Left forelimb (tissue), 1 donor: ENCODE data around the gene CAMK2A.

Experiments used
- DNase-seq: peaks from one replicate; pipeline ENCODE4 v3.0.0-alpha.2; 2018; ENCODE audit warnings: low spot score

Gene CAMK2A

DNA sequence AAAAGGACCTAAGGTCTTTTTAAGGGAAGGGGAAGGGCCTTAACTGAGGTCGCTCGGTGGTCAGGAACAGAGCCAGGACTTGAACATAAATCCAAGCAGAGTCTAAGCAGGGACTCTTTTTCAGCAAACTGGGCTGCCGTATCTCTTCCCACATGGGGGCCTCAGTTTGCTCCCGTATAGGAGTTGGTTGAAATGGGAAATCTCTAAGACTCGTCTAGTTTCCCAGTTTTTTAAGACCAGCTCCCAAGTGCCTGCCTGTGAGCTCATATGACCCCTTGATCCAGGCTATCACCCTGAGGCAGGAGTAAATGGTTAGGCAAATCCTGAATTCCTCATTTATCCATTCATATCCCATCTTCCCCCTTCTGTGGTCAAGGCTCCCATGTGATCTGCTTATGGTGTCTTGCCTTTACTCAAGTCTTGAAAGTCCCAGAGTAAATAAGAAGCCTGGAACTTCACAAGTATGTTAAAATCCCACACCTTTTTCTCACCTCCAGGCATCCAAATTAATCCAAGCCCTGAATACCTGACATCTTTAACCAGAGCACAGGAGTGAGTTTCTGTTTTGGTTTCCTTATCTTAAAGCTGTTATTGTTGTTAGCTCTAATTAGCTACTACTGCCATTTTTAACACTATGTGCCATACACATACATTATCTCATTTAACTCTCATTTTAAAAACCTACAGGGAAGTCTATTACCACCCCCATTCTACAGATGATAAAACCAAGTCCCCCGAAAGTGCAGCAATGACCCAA lies 10.2 kb upstream of the CAMK2A start:
- no peak for DNase-seq

DNA sequence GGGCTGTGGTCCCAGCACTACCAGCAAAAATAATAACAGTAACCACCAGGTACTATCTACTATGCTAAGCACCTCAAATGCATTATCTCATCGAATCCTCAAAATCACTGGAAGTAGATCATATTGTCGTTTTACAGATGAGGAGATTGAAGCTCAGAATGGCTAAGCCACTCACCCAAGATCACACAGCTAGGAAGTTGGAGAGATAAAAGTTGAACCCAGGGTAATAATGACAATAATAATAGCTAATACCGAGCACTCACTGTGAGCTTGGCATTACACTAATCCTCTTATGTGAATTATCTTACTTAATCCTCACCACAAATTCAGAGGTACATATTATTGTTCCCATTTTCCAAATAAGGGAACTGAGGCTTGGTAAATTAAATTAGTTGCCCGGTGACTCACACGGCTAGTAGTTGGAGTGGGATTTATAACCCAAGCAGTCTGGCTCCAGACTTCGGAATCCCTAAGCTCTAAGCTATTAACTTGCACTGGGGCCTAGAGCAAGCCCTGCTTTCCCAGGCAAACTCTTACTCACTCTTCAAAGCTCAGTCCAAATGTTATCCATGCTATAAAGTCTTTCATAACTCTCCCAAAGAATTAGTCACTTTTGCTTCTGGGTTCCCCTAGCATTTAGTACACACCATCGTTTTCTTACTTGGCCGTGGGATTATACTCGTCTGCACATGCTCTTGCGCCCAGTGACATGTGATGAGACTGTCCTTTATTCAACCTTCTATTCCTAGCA lies 9.3 kb upstream of the CAMK2A start:
- no peak for DNase-seq

- DNase-seq, result no peak
These were observed 8.5 kb upstream of the CAMK2A start for GRCh38 chr5:150297934-150298595.

DNA sequence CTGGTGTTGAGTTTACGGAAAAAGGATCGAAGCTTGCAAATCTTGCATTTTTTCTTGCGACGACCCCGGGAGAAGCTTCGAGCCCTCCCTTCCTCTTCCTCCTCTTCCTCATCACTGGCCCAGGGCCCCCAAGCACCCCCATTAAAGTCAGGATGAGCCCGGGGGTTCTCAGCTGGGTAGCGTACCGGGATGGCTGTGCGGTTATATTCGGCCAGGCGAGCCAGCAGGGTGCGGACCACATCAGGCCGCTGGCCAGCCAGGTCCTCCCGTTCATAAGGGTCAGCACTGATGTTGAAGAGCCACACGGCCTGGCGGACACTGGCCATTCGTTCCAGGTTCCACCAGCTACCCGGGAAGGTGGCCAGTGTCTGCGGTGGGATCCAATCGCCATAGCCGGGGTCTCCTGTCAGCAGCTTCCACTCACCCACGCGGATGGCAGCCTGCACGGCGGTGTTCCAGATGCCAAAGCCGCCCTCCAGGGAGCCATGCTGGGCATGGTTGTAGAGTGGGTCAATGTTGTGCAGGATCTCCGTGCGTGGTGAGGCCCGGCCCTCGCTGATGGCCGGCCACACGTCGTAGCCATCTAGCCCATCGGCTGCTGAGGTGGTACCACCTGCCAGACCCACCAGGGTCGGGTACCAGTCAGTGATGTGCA lies 7.8 kb upstream of the CAMK2A start:
- no peak for DNase-seq

DNA sequence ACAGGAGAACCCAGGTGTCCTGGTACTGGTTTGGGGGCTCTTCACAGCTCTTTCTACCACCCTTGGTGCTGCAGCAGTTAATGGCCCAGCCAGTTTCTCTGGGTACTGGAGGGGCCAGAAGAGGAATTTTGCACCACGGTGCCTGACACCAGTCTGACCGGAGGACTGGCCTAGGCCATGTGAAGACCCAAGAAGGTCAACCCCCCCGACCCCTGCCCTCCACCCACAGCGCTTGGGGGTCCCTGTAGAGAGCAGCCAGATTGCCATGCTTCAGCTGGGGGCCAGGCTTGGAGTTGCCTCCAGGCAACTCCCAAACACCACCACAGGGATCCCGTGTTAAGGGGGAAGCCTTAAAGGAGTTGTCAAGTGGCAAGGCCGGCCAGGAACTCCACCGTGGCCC lies 6.9 kb upstream of the CAMK2A start:
- DNase-seq, result no peak

- no peak for DNase-seq
These were observed 6.3 kb upstream of the CAMK2A start for GRCh38 chr5:150295741-150296486.

DNA sequence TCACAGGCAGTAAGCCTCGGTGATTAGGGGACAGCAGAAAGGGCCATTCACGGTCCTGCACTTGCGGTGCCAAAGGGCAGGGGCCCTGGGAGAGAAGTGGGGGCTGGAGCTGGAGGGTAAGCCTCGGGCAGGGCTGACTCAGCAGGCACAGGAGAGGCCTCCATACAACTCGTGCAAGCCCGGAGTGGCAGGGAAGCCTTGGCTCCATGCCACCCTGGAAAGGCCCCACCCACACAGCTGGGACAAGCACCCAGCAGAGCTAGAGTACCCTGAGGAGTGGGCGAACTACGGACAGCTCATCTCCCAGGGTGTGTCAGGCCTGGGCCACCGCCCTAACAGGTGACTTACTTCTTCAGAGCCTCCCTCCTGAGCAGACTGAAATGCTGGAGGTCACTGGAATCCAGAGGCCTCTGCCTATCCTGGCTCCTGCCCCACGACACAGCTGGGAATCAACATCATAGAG lies 5.6 kb upstream of the CAMK2A start:
- no peak for DNase-seq

DNA sequence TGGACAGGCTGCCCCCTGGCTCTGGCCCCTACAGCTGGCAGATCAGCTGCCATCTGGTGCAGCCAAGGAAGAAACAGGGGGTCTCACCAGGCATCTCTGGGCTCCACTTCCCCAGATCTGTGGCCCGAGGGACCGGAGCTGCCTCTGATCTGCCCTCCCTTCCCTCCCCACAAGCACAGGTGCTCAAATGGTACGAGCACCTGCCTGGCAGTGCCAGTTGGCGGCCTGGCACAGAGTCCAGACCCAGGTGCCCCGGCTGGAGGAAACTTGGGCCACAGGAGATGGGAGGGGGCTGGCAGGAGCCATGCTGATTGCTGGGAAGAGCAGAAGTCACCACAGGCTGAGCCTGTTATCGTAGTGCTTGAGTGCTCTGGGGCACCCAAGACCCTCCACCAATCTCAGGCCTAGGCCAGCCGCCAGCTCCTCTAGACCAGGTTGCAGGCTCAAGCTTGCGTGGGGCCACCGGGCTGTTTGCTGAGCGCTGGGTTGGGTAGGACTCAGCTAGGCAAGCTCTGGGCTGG lies 5.0 kb upstream of the CAMK2A start:
- no peak for DNase-seq

GRCh38 chr5:150293091-150293941 lies 3.7 kb upstream of the CAMK2A start:
- no peak for DNase-seq

GRCh38 chr5:150291388-150292385 lies 2.1 kb upstream of the CAMK2A start:
- no peak for DNase-seq

DNA sequence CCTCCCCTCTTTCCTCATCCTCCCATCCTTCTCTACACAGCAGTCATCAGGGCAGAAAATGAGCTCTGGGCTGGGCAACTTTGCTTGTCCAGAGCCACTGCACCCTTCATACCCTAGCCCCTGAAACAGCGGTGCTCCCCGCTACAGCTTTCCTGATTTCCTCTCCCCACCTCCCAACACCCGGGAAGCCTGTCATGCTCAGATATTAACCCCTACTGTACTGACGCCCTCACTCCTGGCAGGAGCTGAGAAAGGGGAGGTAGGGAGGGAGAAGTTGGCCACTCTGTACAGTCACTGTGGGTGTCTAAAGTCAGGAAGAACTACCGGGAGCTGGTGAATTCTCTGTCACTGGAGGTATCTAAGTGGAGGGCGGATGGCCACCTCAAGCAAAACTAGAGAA lies 782 bp downstream of the CAMK2A start:
- no peak for DNase-seq

DNA sequence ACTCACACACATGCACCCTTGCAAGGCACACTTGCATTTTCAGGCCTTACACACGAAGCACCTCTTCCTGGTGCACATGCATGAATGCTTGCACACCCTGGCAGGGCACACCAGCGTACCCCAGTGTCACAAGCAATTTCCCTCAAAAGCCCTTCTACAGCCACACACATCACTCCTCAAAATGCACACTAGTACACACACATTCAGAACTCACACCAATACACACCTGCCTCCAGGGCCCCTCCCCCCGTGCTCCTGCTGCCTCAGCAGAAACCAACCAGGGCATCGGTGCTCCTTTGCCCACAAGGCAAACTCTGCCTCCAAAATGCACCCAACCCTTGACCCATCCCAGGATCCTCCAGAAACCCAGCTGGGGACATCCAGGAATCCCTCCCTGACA lies 1.2 kb downstream of the CAMK2A start:
- DNase-seq, result no peak

- no peak for DNase-seq
These were observed 2.8 kb downstream of the CAMK2A start for GRCh38 chr5:150286820-150287219.

DNA sequence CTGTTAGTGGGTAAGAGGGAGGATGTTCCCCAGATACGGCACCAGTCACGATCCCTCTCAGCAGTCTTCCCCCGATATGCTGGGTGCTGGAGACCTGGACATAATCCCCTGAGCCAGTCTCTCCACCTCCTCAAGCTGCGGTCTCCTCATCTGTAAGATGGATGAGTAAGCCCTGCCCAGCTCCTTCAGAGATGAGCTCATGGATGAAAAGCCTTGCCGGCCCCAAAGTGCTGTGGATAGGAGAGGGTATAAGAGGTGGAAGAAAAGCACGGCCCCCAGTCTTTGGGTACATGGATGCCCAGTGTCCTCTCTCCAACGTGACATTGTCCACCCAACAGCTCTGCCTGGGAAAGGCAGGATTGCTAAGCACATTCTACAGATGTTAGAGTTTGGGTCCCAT lies 4.5 kb downstream of the CAMK2A start:
- DNase-seq, result no peak

DNA sequence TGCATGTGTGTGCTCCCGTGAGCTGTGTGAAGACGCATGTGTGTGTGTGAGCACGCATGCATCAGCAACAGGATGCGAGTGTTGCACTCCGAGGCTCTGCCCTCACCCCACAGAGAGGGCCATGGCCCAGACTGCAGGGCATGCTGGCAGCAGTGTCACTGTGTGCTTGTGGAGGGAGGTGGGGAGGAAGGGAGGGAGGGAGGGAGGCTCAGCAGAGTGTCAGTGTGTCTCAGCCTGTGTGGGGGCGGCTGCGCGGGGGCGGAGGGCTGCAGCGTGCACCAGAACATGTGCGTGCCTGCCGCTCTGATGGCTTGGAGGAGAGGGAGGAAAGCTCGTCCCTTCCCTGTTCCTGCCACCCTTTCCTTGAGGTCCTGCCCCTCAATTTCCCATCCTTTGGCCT lies 5.3 kb downstream of the CAMK2A start:
- DNase-seq, result no peak

DNA sequence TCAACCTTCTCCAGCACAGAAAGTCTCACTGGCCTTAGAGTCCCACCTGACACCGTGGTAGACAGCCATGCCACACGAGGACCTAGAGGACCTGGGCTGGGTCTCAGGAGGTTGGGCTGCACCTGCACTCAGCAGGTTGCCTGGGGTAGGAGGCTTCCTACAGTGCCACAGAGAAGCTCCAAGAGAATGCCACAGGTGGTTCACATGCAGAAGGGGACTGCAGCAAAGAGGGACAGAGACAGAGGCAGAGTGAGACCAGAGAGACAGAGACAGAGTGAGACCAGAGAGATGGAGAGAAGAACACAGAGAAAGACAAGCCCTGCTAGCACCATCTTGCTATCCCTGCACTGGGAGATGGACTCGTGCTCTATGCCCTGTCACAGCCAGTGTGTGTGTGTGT lies 5.7 kb downstream of the CAMK2A start:
- DNase-seq, result no peak

DNA sequence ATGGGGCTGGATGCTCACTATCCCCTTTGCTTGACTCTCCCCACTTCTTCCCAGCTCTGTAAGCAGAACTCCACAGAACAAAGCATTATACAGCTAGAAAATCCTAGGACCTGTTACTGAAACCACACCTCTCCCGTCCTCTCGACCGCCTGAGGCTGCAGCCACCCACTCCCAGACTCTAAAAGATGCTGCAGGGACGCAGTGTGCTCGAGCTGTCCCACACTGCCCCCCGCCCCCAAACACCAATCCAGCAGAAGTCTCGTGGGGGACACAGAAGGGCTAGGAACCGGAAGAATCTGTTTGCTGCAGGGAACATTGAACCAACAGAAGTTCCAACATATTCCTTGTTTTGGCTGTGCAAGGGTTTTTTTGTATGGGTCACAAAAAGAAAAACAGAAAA lies 7.6 kb downstream of the CAMK2A start:
- no peak for DNase-seq

DNA sequence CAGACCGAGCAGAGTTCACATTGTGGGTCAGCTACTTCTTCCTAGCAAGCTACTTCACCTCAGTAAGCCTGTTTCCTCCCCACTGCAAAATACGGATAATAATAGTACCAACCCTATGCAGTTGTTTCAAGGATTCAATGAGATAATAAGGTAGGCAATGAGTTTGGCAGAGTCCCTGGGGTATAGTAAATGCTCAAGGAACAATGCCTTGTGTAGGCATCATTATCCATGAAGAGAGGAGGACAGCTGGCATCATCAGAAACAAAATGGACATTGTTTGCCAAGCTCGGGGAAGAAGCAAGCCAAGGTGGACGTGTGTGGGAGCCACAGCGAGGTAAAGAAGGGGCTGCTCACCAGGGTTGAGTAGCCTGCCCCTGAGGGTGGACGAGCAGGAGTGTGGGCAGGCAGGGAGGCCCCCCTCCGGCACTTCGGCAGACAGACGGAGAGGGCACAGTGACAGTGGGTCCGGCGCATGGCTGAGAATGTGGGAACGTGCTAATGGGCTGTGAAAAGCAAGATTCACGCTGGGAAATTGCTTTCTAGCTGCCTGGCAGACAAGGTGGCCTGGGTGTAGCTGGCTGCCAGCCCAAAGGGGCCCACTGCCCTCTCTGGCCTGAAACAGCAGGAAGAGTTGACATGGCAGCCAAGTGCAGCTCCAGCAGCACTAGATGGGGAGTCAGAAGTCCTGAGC lies 10.1 kb downstream of the CAMK2A start:
- no peak for DNase-seq

DNA sequence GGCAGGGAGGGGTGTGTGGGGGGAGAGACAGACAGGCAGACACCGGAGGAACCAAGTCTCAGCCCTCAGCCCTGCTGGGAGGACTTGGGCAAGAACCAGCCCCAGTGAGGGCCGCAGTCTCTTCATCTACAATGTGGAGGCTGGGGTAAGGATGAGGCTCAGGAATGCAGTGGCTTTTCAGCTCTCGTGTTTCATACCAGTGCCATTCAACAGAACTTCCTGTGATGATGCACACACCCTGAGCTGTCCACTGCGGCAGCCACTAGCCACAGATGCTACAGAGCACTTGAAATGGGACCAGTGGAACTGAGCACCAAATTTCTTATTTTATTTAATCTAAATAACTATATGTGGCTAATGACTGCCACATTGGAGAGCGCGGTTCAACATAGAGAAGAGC lies 10.7 kb downstream of the CAMK2A start:
- DNase-seq, result no peak
